Measurements from ENCODE around the gene OLFML1.

DNA sequence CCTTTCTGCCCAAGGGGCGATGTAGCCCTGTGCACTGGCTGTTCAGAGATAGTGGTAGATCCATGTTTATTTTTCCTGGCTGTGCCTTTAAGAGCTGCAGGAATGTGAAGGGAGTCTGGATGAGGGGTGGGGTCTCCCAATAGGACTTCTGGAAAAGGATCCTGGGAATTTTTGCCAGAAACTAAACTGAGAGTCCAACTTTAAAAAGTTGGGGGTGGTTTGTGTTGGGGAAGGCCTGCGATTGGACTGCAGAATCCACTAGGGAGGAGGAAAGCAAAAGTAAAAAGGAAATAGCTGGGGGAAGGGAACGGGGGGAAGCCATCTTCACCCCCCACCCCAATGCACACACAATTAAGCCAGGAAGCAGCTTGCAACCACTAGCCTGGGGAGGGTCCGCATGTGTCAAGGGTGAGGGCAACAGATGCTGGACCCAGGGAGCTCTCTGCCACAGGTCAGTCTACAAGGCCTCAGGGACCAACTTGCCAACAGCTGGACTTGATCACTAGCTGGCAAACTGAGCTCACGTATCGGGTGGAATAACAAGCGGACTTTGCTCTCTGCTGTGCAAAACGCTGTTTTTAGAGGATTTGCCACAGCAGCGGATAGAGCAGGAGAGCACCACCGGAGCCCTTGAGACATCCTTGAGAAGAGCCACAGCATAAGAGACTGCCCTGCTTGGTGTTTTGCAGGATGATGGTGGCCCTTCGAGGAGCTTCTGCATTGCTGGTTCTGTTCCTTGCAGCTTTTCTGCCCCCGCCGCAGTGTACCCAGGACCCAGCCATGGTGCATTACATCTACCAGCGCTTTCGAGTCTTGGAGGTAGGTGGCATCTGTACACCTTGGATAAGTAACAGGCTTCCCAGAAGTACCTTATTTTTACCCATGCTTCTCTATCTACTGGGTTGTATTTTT lies at the start of gene OLFML1:
- TF ChIP-seq CTBP1 (IDR thresholded peaks at IDR 0.05; ENCODE audit: borderline replicate concordance) (no peak), ELF4 (IDR thresholded peaks at IDR 0.05) (no peak), LEF1 (IDR thresholded peaks at IDR 0.05; ENCODE audit: borderline replicate concordance) (no peak), FOXA1 (IDR thresholded peaks at IDR 0.05) (no peak), TARDBP (IDR thresholded peaks at IDR 0.05) (no peak), FOXM1 (IDR thresholded peaks at IDR 0.05; ENCODE audit: borderline replicate concordance) (no peak), ZNF384 (IDR thresholded peaks at IDR 0.05) (no peak), FOXK2 (IDR thresholded peaks at IDR 0.05) (no peak), HDGF (IDR thresholded peaks at IDR 0.05; ENCODE audit: borderline replicate concordance) (no peak), BHLHE40 (IDR thresholded peaks at IDR 0.05; ENCODE audit: borderline replicate concordance) (no peak), SP1 (IDR thresholded peaks at IDR 0.05) (no peak), SUZ12 (IDR thresholded peaks at IDR 0.05) (no peak)
- TF ChIP-seq, protein P1, sequence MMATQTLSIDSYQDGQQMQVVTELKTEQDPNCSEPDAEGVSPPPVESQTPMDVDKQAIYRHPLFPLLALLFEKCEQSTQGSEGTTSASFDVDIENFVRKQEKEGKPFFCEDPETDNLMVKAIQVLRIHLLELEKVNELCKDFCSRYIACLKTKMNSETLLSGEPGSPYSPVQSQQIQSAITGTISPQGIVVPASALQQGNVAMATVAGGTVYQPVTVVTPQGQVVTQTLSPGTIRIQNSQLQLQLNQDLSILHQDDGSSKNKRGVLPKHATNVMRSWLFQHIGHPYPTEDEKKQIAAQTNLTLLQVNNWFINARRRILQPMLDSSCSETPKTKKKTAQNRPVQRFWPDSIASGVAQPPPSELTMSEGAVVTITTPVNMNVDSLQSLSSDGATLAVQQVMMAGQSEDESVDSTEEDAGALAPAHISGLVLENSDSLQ (IDR thresholded peaks at IDR 0.05), result no peak
